ENCODE data around the gene SUPT4H1. TPM values are rescaled to one million over a fixed set of nuclear protein-coding genes. Genes with fewer than 3 reads are reported as not detected.

SUPT4H1 gene
- total RNA-seq, 1 experiment from 2014 or later, result 61.6 TPM

- DNase-seq (ENCODE audit: extremely low read depth, low read depth), result no peak
Observed at GRCh38 chr17:58308985-58309917, 42.8 kb downstream of the SUPT4H1 start.

- no peak for DNase-seq (ENCODE audit: extremely low read depth, low read depth)
Observed at GRCh38 chr17:58308173-58308984, 43.6 kb downstream of the SUPT4H1 start.

DNA sequence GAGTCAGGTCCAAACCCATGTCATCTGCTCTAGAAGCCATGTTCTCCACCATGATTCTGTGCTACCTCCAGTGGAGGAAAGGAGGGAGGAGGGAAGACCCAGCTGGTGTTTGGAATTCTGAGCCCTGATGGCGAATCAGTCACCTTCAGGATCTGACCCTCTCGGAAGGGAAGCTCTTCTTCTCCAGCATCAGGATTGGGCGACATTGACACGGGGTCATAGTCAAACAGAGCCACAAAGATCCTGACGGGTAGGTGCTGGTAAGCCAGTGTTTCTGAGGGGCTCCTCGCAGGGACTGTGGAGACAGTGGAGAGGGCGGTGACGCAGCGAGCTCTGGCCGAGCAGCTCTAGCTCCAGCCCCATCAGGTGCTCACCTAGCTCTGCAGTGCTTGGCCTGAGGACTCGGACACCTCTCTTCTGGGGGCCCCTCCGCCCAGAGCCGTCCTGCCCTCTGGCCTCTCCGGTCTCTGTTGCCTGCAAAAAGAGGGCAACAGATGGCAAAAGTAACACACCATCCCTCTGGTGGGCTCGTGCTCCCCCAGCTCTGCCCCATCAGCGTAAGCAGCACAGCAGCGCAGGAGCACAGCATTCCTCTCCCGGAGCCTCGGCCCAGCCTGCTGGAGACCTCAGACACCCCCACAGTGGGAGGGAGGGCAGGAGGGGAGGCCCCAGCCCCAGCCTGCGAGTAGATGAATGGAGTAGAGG is 44.4 kb downstream of the SUPT4H1 start:
- DNase-seq (ENCODE audit: extremely low read depth, low read depth), result no peak

- DNase-seq (ENCODE audit: extremely low read depth, low read depth), result no peak
Observed at GRCh38 chr17:58306131-58306951, 45.7 kb downstream of the SUPT4H1 start.

DNA sequence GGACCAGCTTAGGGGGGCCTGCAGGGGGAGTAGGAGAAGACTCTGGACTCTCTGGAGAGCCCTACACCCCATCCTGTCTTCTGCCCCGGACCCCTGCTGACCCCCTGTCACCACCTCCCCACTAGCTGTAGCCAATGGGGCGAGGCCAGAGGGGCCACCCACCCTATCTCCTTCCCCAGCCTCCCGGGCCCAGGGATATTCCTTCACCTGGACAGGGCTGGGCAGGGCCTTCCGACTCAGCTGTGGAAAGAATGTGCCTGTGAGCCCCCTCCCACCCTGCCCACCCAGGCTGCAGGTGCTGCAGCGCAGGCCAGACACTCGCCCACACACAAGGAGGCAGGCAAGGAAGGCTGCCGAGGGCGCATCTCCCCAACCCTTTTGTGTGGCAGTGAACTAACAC is 46.4 kb downstream of the SUPT4H1 start:
- DNase-seq (ENCODE audit: extremely low read depth, low read depth), result no peak

DNA sequence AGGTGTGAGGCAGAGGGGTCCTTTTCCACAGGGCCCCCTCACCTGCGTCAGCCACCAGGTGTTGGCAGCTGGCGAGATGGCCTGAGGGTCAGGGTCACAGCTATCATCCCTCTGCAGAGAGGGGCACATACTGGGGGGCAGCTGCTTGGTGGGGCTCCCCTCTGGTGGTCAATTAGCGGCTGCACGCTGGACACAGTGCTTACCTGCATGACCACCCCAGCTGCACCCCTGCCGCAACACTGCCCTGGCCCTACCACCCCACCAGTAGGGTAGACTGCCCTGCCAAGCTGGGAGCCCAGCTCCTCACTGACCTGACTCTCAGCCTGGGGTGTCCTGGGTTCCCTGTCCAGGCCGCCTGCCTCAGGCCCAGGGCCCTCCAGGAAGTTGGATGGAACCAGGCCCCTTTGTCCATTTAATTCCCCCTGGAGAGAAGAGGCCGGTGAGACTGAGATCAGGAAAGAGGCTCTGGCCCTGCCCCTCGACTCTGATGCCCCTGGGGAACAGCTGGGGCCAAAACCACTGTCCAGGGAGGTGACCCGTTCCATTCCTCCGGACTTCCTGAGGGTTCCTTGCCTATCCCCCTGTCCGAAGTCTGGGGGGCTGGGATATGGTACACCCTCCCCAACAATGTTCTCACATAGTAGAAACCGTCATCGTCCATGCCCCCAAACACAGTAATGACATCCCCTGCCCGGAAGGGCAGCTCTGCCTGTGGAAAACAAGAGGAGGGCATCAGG is 47.1 kb downstream of the SUPT4H1 start:
- no peak for DNase-seq (ENCODE audit: extremely low read depth, low read depth)

DNA sequence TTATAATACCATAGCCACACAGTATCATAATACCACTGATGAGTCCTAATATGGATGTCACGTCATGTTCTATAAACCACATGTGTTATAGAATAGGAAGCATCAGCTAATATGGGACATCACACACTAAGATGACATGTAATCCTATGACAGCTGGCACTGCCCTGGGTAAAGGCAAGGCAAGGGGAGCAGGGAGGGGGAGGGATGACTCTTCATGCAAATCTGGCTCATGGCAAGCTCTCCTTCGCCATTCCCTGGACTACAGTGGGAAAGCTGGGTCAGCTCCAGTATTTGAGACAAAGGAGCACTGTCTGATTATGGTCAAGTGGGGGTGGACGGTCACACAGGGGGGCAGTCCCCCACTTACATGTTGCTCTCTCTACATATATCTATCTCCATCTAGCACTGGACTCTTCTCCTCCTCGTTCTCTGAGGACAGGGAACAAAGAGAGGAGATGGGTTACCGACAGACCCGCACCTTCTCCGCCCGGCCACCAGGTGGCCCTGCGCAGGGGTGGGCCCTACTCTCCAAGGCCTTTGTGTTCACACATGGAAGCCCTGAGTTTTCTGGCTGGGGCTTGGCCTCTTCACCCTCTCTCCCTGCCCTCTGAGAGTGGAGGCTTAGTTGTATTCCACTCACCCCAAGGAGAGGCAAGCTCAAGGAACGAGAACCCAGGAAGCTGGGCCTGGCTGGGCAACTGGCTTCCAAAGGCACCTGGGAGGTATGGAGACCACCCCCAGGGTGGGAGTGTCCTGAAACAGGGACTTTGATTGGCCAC is 47.8 kb downstream of the SUPT4H1 start:
- DNase-seq (ENCODE audit: extremely low read depth, low read depth), result peak; percentile 27

DNA sequence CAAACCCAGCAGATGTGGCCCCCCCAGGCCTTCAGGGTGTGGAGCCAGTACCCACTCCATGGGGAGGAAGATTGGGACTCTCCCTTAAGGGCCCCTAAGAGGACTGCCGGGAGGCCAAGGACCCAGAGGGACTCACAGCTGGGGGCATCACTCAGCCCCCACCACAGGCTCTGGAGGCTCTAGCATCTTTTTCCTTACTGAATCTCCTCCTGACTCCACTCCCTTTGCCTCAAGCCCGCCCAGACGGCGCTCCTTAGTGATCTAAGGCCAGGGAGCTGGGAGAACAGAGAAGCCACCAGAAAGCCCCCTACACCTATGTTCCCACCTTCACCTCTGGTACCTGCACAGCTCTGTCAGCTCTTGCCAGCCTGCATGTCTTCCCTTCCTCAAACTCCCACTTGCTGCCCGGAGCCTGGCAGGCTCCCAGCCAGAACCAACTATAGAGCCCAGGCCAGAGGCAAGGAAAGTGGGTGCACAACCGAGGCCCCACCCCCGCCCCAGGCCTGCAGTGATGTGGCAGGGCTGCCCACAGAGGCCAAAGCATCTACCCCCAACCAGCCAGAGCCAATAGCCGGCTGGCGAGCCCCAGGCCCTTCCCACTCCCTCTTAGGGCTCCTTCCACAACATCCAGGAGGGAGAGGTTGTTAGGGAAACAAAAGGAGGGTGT is 48.9 kb downstream of the SUPT4H1 start:
- no peak for DNase-seq (ENCODE audit: extremely low read depth, low read depth)

DNA sequence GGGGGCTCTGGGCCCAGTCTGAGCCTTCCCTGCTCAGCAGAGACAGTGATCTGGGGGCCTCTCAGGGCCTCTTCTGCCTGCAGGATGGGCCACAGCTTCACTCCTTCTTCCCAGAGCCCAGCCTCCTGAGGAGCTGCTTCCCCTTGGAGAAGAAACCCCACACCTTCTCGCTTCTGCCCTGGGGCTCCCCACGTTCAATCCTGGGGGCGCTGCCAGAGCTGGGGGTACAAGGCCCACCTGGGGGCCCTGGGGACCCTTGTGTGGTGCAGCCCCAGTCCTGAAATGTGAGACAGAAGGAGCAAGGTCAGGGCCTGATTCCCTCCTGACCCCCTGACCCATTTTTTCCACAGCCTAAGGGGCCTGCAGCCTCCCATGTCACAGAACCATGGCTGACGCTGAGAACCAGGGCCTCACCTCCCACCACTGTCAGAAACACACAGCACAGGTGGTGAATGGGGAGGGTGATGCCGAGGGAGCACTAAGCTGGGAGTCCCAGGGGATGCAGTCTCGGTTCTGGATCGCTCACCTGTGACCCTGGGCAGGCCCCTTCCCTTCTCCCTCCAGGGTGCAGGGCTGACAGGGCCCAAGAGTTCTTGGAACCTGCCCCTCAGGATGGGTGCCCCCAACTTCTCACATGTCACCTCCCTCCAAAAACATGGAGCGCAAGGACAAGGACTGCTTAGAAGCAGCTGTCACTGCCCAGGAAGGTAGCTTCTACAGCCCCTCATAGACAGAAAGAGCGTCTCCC is 49.7 kb downstream of the SUPT4H1 start:
- DNase-seq (ENCODE audit: extremely low read depth, low read depth), result no peak

DNA sequence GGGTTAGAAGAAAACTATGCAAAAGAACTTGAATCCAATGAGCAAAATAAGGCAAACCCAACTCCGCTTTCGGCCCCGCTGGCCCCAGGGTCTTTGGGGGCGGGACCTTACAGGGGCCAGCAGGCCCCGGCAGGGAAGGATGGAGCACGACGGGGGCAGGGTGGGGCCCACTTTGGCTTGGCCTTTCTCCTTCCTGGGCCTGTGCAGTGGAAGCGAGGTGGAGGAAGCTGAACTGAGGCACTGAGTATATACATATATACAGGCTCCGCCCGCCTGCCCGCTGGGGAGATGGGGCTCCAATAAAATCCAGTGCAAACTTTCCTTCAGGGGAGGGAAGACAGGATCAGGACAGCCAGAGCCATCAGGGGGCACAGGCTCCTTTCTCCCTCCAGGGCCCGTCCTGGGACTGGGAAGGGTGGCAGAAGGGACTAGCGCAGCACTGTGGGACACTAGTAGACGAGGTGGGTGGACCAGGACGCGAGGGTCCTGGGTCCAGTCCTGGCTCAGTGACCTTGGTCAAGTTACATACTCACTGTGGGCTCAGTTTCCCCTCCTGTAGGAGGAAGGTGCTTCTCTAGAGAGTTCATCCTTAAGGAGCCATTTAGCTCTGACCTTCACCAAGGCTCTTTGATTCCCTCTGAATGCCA is 50.4 kb downstream of the SUPT4H1 start:
- no peak for DNase-seq (ENCODE audit: extremely low read depth, low read depth)

GRCh38 chr17:58300336-58300735 is 51.7 kb downstream of the SUPT4H1 start:
- DNase-seq (ENCODE audit: extremely low read depth, low read depth), result no peak

Small RNAs within 50 kb of the gene (small RNA-seq; reads per million reads assigned to genes)
- 0 reads per million in 2 experiments for gene MIR4736

Other genes with a start within 250 kb of the SUPT4H1 start
- not detected in 2 replicates for gene OR4D1, start 203.8 kb downstream of the SUPT4H1 start, total RNA-seq (2014; rRNA removed; shearing (Covaris generic))
- not detected in 2 replicates for gene OR4D2, start 185.2 kb downstream of the SUPT4H1 start, total RNA-seq (2014; rRNA removed; shearing (Covaris generic))
- not detected in 2 replicates for gene EPX, start 159.5 kb downstream of the SUPT4H1 start, total RNA-seq (2014; rRNA removed; shearing (Covaris generic))
- 20.2 and 22.1 TPM in 2 replicates for gene MKS1, start 132.9 kb downstream of the SUPT4H1 start, total RNA-seq (2014; rRNA removed; shearing (Covaris generic))
- gene LPO, start 113.6 kb downstream of the SUPT4H1 start, total RNA-seq (2014; rRNA removed; shearing (Covaris generic)), result 0.07 TPM in 1 of 2 replicates, not detected in the other
- gene MPO, start 71.3 kb downstream of the SUPT4H1 start, total RNA-seq (2014; rRNA removed; shearing (Covaris generic)), result not detected in 2 replicates
- not detected in 2 replicates for gene TSPOAP1, start 23.4 kb downstream of the SUPT4H1 start, total RNA-seq (2014; rRNA removed; shearing (Covaris generic))
- not detected in 2 replicates for gene RNF43, start 65.3 kb upstream of the SUPT4H1 start, total RNA-seq (2014; rRNA removed; shearing (Covaris generic))
- gene HSF5, start 136.2 kb upstream of the SUPT4H1 start, total RNA-seq (2014; rRNA removed; shearing (Covaris generic)), result not detected in 2 replicates
- 25.5 and 26.1 TPM in 2 replicates for gene MTMR4, start 162.4 kb upstream of the SUPT4H1 start, total RNA-seq (2014; rRNA removed; shearing (Covaris generic))